NB4 (cell line): Measurements from ENCODE around the gene NR3C2.

Source experiments
- CTCF ChIP-seq: IDR thresholded peaks from one replicate; pipeline ENCODE4 v1.5.1; 2012; ENCODE audit warnings: low read depth, low read length
- MYC ChIP-seq: IDR thresholded peaks from 2 replicates; pipeline ENCODE4 v1.6.1; 2011; ENCODE audit warnings: low read depth, low read length
- POLR2A ChIP-seq: IDR thresholded peaks from 2 replicates; pipeline ENCODE4 v1.6.1; 2011; ENCODE audit warnings: mild to moderate bottlenecking; ENCODE audit not compliant: insufficient read length; ENCODE audit errors: extremely low read depth

GRCh38 chr4:148477276-148477675, 35.1 kb upstream of the NR3C2 start:
- TF ChIP-seq CTCF (no peak), POLR2A (no peak), MYC (no peak)
